Heart left ventricle (tissue), 16 donors: Measurements from ENCODE around the gene FAM53B. TPM values are rescaled to one million over a fixed set of nuclear protein-coding genes. Genes with fewer than 3 reads are reported as not detected.

ENCODE experiments used
- ATAC-seq, 4 donors: fragments of 200-7000 bp; cut with Tn5 transposase; one replicate each; pipeline ENCODE4 v1.9.1; 2020 to 2022; ENCODE audit warnings: moderate library complexity in 4 of 4, mild to moderate bottlenecking in 3 of 4, moderate number of reproducible peaks in 1 of 4
- DNase-seq, 5 donors: peaks; one replicate each; pipeline ENCODE4 v3.0.0-alpha.2; 2020
- H3K27ac ChIP-seq, 12 donors: fragments of 200-600 bp; sonication (generic) in 4 of 12; one replicate each; pipeline versions ENCODE4 v1.5.0 to v1.8.0; 2016 to 2022; ENCODE audit warnings: mild to moderate bottlenecking in 2 of 12
- H3K27me3 ChIP-seq, 9 donors: fragments of 200-600 bp; sonication (generic) in 2 of 9; one replicate each; pipeline versions ENCODE4 v1.5.1 to v1.8.0; 2016 to 2022; ENCODE audit warnings: mild to moderate bottlenecking in 3 of 9
- H3K36me3 ChIP-seq, 9 donors: fragments of 200-600 bp; sonication (generic) in 2 of 9; one replicate each; pipeline versions ENCODE4 v1.5.0 to v1.8.0; 2018 to 2022; ENCODE audit warnings: mild to moderate bottlenecking in 2 of 9
- H3K4me1 ChIP-seq, 12 donors: fragments of 200-600 bp; sonication (generic) in 4 of 12; one replicate each; pipeline versions ENCODE4 v1.5.0 to v1.8.0; 2016 to 2022; ENCODE audit warnings: mild to moderate bottlenecking in 3 of 12
- H3K4me3 ChIP-seq, 12 donors: fragments of 200-600 bp; sonication (generic) in 4 of 12; one replicate each; pipeline versions ENCODE4 v1.5.0 to v1.8.0; 2017 to 2022; ENCODE audit warnings: mild to moderate bottlenecking in 9 of 12, moderate library complexity in 4 of 12
- H3K9me3 ChIP-seq, 12 donors: fragments of 200-600 bp; sonication (generic) in 4 of 12; one replicate each; pipeline versions ENCODE4 v1.5.0 to v1.8.0; 2016 to 2022; ENCODE audit warnings: mild to moderate bottlenecking in 1 of 12
- POLR2A ChIP-seq, 2 donors: fragments of 450-650 bp; IDR thresholded peaks; one replicate each; pipeline ENCODE4 v1.6.1; 2017; ENCODE audit warnings: antibody characterized with exemption in 2 of 2, mild to moderate bottlenecking in 2 of 2, moderate library complexity in 2 of 2
- WGBS, 4 donors: extraction: QIAGEN DNeasy Blood & Tissue Kit in 2 of 4; methylation state at CpG; one replicate each; pipeline versions ENCODE4 v1.1.5 to v1.1.7; 2013 to 2018; 5-methylcytosine and 5-hydroxymethylcytosine counted together
- intact Hi-C, 10 donors: fragments of 100-400 bp; cut with DNase I; formaldehyde crosslinking; loops; one replicate each; pipeline versions ENCODE4 v1.11.1 to v1.14.2; 2022
- polyA plus RNA-seq, 2 donors: library from polyadenylated mRNA; stranded (reverse); fragments of 200-250 nt; gene quantifications; one replicate each; pipeline ENCODE4 v1.2.3, GENCODE V29; 2013
- total RNA-seq, 9 donors: library from RNA; depleted of rRNA in 2 of 9; stranded (reverse); fragments of >200 nt in 2 of 9; fragmentation: NEBNext Ultra II Directional in 3 of 9; extraction: Animal tissue kit (Norgen Biotek cat#: 25700) in 3 of 9; gene quantifications; one replicate each; pipeline versions ENCODE4 v1.1.0 to v1.2.4, GENCODE V29; 2016 to 2023
- TF ChIP-seq, protein P1 (sequence below), 12 donors: fragments of 200-600 bp; sonication (generic) in 4 of 12; IDR thresholded peaks; one replicate each; pipeline versions ENCODE4 v1.5.0 to v1.8.0; 2018 to 2022; ENCODE audit warnings: antibody characterized with exemption in 12 of 12, mild to moderate bottlenecking in 5 of 12
- donor health status: ischemic (EF 13 %, LVEDD 7.1; RV severe dilation, severe dysfunction).
- donor health status: healthy with polysubstance abuse.
- donor health status: DM: no; HTN: yes; CAD: no.
- donor health status: DM: no; HTN: no; CAD: no.
- donor health status: ischemic (EF 25% LVEDD 6.9; RV normal size, moderate dysfunction).
- donor health status: ischemic (EF 25% LVEDD 5.7; RV mildly dilated, moderate dysfunction).
- donor health status: healthy.
- donor health status: DM: yes; HTN: yes; CAD: no.
- donor health status: ischemic (EF 35%, LVEDD 5.7; RV mildly dilated, moderate dysfunction).
- donor health status: nonischemic (EF 11% LVEDD 7.7; RV severe dilation, severe dysfunction).
- donor health status: DM: yes; HTN: yes; CAD: no.
- donor health status: PGD.
- donor health status: ischemic (EF 29% LVEDD 5.4; RV normal size, mild dysfunction).
- donor health status: nonischemic (EF 23%, LVEDD 6.1; RV moderate dilation, normal function).

Gene FAM53B
- total and polyA plus RNA-seq, 11 donors = 23.7 to 57.7 (median 35.5) TPM

DNA sequence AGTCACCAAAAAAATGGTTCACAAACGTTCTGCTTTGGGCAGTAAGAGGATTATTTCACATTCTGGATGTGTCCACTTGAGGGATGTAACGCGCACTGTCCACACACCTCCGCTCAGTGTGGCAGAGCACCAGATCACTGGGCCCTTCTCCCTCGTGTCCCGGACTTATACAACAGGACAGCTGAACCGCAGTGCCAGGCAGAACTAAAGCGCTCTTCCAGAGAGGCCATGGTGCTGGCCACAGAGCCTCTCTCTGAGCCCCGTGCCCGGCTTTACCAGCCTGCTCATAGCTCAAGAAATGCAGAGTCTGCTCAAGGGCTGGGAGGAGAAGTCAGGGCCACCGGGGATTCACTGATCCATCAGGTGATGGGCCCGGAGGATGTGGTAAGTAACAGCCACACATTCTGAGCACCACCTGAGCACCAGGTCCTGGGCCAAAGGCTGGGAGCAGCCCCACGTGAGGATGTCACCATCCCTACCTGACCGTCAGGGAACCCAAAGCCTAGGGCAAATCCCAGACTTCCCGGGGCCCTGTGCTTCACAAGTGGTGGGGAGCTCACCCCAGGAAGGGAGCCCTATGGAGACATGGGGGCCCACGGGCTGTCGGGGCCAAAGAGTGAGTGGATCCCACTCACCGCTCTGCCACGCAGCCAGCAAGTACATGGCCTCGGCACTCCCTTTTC, 74.9 kb downstream of the FAM53B start:
- 67 to 84% (median 80%) methylated on average over 17 to 20 of the region's 20 CpGs for WGBS, 4 donors
- no peak overlapping the region for H3K4me3 ChIP-seq
- no peak for TF ChIP-seq POLR2A (IDR thresholded peaks at IDR 0.05)
- TF ChIP-seq, protein P1, sequence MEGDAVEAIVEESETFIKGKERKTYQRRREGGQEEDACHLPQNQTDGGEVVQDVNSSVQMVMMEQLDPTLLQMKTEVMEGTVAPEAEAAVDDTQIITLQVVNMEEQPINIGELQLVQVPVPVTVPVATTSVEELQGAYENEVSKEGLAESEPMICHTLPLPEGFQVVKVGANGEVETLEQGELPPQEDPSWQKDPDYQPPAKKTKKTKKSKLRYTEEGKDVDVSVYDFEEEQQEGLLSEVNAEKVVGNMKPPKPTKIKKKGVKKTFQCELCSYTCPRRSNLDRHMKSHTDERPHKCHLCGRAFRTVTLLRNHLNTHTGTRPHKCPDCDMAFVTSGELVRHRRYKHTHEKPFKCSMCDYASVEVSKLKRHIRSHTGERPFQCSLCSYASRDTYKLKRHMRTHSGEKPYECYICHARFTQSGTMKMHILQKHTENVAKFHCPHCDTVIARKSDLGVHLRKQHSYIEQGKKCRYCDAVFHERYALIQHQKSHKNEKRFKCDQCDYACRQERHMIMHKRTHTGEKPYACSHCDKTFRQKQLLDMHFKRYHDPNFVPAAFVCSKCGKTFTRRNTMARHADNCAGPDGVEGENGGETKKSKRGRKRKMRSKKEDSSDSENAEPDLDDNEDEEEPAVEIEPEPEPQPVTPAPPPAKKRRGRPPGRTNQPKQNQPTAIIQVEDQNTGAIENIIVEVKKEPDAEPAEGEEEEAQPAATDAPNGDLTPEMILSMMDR (IDR thresholded peaks at IDR 0.05) = no peak
- peaks cover 35 to 98% (median 84%) of the 10 kb centered on the region in 12 donors for H3K4me1 ChIP-seq
- DNase-seq (no peak), ATAC-seq (peak; percentile 9 to 50 (median 30))
- intact Hi-C loops = no loop called here
- H3K9me3 ChIP-seq = no peaks in the 10 kb centered on the region
- H3K27ac ChIP-seq = peak overlapping the region in 11 of 12 donors; percentile 43 to 86 (median 60)
- no peaks in the 10 kb centered on the region for H3K27me3 ChIP-seq
- H3K36me3 ChIP-seq = peaks cover 0 to 23% (median 0%) of the 10 kb centered on the region in 9 donors

DNA sequence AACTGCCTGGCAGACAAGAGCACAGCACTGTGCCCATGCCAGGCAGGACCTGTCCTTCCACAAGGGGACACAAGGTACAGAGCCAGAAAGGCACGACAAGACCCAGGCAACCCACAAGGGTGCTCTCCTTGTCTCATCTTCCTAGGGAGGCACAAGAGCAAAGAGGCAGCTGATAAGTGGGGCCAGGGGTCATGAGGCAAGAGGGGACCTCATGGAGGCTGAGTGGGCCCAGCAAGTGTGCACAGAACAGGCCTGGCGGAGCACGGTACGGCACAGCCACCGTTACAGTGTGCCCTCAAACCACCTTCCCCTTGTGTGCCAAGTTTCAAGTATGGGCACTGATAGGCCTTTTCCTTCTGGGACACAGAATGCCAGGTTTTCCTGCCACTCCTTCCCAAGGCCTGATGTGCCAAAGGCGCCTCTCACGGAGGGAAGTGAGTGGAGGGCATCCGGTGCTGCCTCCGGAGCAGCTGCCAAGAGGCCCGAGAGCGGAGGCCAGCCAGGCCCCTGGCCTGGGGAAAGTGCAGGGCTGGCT, 75.6 kb downstream of the FAM53B start:
- H3K4me1 ChIP-seq = peaks cover 32 to 98% (median 78%) of the 10 kb centered on the region in 12 donors
- TF ChIP-seq POLR2A (IDR thresholded peaks at IDR 0.05) = no peak
- TF ChIP-seq, protein P1 (IDR thresholded peaks at IDR 0.05) = no peak
- H3K9me3 ChIP-seq = no peaks in the 10 kb centered on the region
- DNase-seq (peak in 2 of 5 donors; percentile 64), ATAC-seq (peak; percentile 60 to 69 (median 66))
- intact Hi-C loops = no loop called here
- no peak overlapping the region for H3K4me3 ChIP-seq
- H3K27me3 ChIP-seq = no peaks in the 10 kb centered on the region
- peaks cover 0 to 26% (median 0%) of the 10 kb centered on the region in 9 donors for H3K36me3 ChIP-seq
- 39 to 42% (median 40%) methylated on average over 5 to 11 of the region's 11 CpGs for WGBS, 4 donors
- peak overlapping the region; percentile 21 to 86 (median 57) for H3K27ac ChIP-seq

DNA sequence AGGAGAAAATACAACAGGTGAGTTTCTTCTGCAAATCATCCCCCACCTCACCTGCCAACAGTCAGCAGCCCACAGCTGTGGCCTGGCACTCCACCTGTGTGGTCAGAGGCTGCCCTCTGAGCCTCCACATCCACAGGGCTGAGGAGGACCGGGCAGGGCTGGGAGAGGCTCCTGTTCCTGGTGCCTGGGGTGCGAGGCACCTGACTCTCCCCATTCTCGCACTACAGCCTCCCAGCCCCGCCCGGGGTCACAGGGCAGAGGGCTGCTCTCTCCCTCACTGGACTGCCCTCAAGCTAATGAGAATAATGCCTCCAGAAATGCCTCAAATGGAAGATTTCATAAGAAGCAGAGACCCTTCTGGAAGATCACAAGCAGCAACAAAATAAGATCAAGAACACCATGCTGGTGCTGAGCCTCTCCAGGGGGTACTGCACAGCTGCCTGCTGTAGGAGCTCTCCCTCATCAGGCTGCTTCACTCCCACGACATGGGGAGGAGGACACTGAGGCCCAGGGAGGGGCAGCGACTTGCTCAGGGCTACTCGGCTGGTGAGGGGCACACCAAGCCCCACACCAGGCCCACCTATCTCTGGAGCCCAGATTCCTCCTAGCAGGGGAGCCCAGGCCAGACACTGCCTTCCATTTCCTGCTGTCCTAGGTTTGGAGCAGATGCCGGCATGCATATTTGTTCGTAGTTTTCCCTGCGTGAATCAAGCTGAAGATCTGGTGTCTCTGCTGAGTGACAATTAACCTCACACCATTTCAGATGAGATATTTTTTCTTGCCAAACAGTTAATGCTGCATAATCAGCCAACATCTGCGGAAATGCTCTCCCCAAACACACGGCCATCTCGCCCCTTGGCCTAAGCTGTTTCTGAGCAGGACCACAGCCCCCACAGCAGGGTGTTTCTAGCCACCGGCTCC, 76.5 kb downstream of the FAM53B start:
- ATAC-seq = no peak
- DNase-seq = peak in 1 of 5 donors; percentile 20
- Histone ChIP-seq H3K27ac (peak overlapping the region; percentile 21 to 86 (median 57)), H3K4me1 (peaks cover 24 to 98% (median 75%) of the 10 kb centered on the region in 12 donors), H3K36me3 (peaks cover 0 to 34% (median 0%) of the 10 kb centered on the region in 9 donors), H3K9me3 (no peaks in the 10 kb centered on the region), H3K4me3 (no peak overlapping the region), H3K27me3 (no peaks in the 10 kb centered on the region)
- TF ChIP-seq, protein P1 (IDR thresholded peaks at IDR 0.05) = no peak
- intact Hi-C loops = no loop called here
- WGBS, 4 donors = 57 to 64% (median 60%) methylated on average over 14 to 15 of the region's 15 CpGs
